Duodenal mucosa (tissue), 2 donors: Measurements from ENCODE around the gene ETV5.

Experiments
- H3K27ac ChIP-seq: one replicate; pipeline ENCODE4 v1.7.0; 2013; ENCODE audit warnings: low read depth, low read length
- H3K27me3 ChIP-seq, 2 donors: one replicate each; pipeline ENCODE4 v1.7.0; 2013; ENCODE audit warnings: low read length in 2 of 2, control low read depth in 1 of 2; ENCODE audit not compliant: insufficient read depth in 2 of 2, control insufficient read depth in 1 of 2
- H3K36me3 ChIP-seq, 2 donors: one replicate each; pipeline ENCODE4 v1.7.0; 2013; ENCODE audit warnings: low read length in 2 of 2, control low read depth in 1 of 2; ENCODE audit not compliant: insufficient read depth in 2 of 2, control insufficient read depth in 1 of 2
- H3K4me1 ChIP-seq, 2 donors: one replicate each; pipeline ENCODE4 v1.7.0; 2013; ENCODE audit warnings: low read length in 2 of 2, control low read depth in 1 of 2; ENCODE audit not compliant: insufficient read depth in 2 of 2, control insufficient read depth in 1 of 2
- H3K4me3 ChIP-seq, 2 donors: one replicate each; pipeline ENCODE4 v1.7.0; 2013; ENCODE audit warnings: low read length in 2 of 2, low read depth in 1 of 2
- H3K9ac ChIP-seq, 2 donors: one replicate each; pipeline ENCODE4 v1.7.0; 2013; ENCODE audit warnings: low read length in 2 of 2, low read depth in 1 of 2
- H3K9me3 ChIP-seq, 2 donors: one replicate each; pipeline ENCODE4 v1.7.0; 2013; ENCODE audit warnings: low read length in 2 of 2, control low read depth in 1 of 2; ENCODE audit not compliant: control insufficient read depth in 1 of 2

Gene ETV5

GRCh38 chr3:186124592-186124991 lies 15.7 kb upstream of the ETV5 start:
- Histone ChIP-seq H3K4me3 (no peak overlapping the region), H3K4me1 (no peaks in the 10 kb centered on the region), H3K9ac (no peak overlapping the region), H3K27ac (no peak overlapping the region), H3K9me3 (no peaks in the 10 kb centered on the region), H3K36me3 (no peaks in the 10 kb centered on the region), H3K27me3 (peaks cover 0 to 2% of the 10 kb centered on the region in 2 donors)

DNA sequence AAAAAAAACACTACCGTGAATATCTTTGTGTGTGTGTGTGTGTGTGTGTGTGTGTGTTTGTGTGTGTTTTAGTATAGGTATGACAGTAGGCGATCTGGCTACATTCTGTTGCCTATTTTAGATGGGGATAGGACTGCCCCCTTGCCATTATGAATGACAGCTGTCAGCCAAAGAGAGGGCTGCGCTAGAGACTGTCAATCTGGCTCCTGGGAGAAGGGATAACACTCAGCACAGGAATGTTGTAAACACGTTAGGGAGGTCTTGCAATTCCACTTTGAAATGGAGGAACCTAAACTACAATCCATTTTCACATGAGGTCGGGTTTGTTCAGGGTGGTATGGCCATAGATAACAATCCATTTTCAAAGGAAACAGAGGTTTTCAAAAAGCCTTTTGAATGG lies 14.1 kb upstream of the ETV5 start:
- no peak overlapping the region for H3K27ac ChIP-seq
- H3K27me3 ChIP-seq = peaks cover 0 to 8% of the 10 kb centered on the region in 2 donors
- H3K36me3 ChIP-seq = no peaks in the 10 kb centered on the region
- H3K9me3 ChIP-seq = no peaks in the 10 kb centered on the region
- no peaks in the 10 kb centered on the region for H3K4me1 ChIP-seq
- no peak overlapping the region for H3K9ac ChIP-seq
- H3K4me3 ChIP-seq = no peak overlapping the region

GRCh38 chr3:186121968-186122367 lies 13.1 kb upstream of the ETV5 start:
- H3K9me3 ChIP-seq = no peaks in the 10 kb centered on the region
- no peaks in the 10 kb centered on the region for H3K4me1 ChIP-seq
- H3K27ac ChIP-seq = no peak overlapping the region
- no peaks in the 10 kb centered on the region for H3K36me3 ChIP-seq
- H3K27me3 ChIP-seq = peaks cover 0 to 8% of the 10 kb centered on the region in 2 donors
- H3K9ac ChIP-seq = no peak overlapping the region
- H3K4me3 ChIP-seq = no peak overlapping the region

DNA sequence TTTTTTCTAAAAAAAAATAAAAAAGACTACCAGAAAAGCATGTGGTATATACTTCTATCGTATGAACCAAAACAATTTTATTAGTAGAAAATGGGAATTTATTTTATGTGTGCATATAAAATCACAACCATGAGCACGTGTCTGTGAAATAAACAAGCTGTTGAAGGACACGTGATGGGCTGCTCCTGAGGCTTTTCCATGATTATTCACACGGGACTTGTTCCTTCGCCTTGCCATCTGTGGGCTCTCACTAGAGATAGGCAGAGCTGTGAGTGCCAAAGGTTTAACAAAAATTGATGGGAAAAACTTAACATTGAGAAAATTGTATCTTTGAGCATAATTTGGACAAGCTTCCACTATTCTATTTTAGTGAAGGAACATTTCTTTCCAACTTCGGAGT lies 12.4 kb upstream of the ETV5 start:
- H3K27ac ChIP-seq = no peak overlapping the region
- peaks cover 0 to 8% of the 10 kb centered on the region in 2 donors for H3K27me3 ChIP-seq
- no peaks in the 10 kb centered on the region for H3K36me3 ChIP-seq
- no peak overlapping the region for H3K9ac ChIP-seq
- no peaks in the 10 kb centered on the region for H3K4me1 ChIP-seq
- no peak overlapping the region for H3K4me3 ChIP-seq
- no peaks in the 10 kb centered on the region for H3K9me3 ChIP-seq

DNA sequence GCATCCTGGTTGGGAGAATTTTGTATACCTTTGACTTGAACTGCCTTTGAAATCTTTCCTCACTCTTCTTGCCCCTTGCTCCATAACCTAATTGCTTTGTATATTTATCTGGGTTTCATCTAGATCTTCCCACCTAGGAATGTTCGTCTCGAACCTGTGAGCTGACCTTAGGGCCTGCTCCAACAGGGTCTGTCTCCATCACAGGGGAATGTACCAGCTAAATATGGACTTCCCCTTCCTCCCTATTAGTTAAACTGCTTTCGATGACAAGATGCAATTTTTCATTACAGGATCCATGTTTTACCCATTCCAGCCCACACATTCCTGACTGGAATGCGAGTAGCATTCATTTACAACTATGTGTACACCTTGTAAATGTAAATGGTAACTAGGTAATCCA lies 10.6 kb upstream of the ETV5 start:
- Histone ChIP-seq H3K4me1 (no peaks in the 10 kb centered on the region), H3K9ac (no peak overlapping the region), H3K27ac (no peak overlapping the region), H3K36me3 (no peaks in the 10 kb centered on the region), H3K27me3 (peaks cover 4 to 8% of the 10 kb centered on the region in 2 donors), H3K4me3 (no peak overlapping the region), H3K9me3 (no peaks in the 10 kb centered on the region)

DNA sequence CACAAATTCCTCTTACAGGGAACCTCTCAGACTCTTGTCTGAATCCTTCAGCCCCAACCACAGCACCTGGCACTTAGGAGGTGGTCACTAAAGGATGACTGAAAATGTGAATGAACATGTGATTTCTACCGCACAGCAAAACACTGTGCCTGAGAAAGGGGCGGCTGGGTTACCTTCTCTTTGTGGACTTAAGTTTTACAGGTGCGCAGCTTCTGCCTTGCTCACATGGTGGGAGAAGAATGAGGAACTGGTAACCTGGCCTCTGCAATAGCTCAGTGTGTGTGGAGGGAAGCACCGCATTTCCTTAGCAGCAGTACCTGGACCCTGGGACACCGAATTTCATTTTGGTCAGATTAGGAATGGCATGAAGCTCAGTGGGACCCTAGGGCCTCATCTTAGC lies 9.8 kb upstream of the ETV5 start:
- Histone ChIP-seq H3K4me3 (no peak overlapping the region), H3K9me3 (no peaks in the 10 kb centered on the region), H3K27ac (no peak overlapping the region), H3K9ac (no peak overlapping the region), H3K27me3 (peaks cover 4 to 8% of the 10 kb centered on the region in 2 donors), H3K36me3 (no peaks in the 10 kb centered on the region), H3K4me1 (no peaks in the 10 kb centered on the region)

- Histone ChIP-seq H3K9me3 (no peaks in the 10 kb centered on the region), H3K4me1 (no peaks in the 10 kb centered on the region), H3K27ac (no peak overlapping the region), H3K36me3 (no peaks in the 10 kb centered on the region), H3K27me3 (peaks cover 5 to 8% of the 10 kb centered on the region in 2 donors), H3K9ac (no peak overlapping the region), H3K4me3 (no peak overlapping the region)
These were observed 8.7 kb upstream of the ETV5 start for GRCh38 chr3:186117521-186118134.

- H3K36me3 ChIP-seq = no peaks in the 10 kb centered on the region
- H3K27me3 ChIP-seq = peaks cover 15 to 27% of the 10 kb centered on the region in 2 donors
- peaks cover 10% of the 10 kb centered on the region in 2 donors for H3K4me1 ChIP-seq
- no peak overlapping the region for H3K4me3 ChIP-seq
- no peak overlapping the region for H3K27ac ChIP-seq
- H3K9me3 ChIP-seq = no peaks in the 10 kb centered on the region
- H3K9ac ChIP-seq = no peak overlapping the region
These were observed 6.5 kb upstream of the ETV5 start for GRCh38 chr3:186115239-186115996.

GRCh38 chr3:186110975-186111974 lies 2.4 kb upstream of the ETV5 start:
- Histone ChIP-seq H3K9ac (no peak overlapping the region), H3K27ac (no peak overlapping the region), H3K4me1 (peaks cover 22 to 27% of the 10 kb centered on the region in 2 donors), H3K27me3 (peaks cover 16 to 40% of the 10 kb centered on the region in 2 donors), H3K9me3 (no peaks in the 10 kb centered on the region), H3K36me3 (no peaks in the 10 kb centered on the region), H3K4me3 (no peak overlapping the region)
